ENCODE measurements around the gene FKBP15.
"Not testable (repeated sequence)": the region's sequence is repeated elsewhere in the genome, so short reads cannot be mapped to it uniquely, and the experiment has no call there.

GRCh38 chr9:113118829-113119228 lies 102.2 kb downstream of the FKBP15 start:
- TF ChIP-seq, protein P1, sequence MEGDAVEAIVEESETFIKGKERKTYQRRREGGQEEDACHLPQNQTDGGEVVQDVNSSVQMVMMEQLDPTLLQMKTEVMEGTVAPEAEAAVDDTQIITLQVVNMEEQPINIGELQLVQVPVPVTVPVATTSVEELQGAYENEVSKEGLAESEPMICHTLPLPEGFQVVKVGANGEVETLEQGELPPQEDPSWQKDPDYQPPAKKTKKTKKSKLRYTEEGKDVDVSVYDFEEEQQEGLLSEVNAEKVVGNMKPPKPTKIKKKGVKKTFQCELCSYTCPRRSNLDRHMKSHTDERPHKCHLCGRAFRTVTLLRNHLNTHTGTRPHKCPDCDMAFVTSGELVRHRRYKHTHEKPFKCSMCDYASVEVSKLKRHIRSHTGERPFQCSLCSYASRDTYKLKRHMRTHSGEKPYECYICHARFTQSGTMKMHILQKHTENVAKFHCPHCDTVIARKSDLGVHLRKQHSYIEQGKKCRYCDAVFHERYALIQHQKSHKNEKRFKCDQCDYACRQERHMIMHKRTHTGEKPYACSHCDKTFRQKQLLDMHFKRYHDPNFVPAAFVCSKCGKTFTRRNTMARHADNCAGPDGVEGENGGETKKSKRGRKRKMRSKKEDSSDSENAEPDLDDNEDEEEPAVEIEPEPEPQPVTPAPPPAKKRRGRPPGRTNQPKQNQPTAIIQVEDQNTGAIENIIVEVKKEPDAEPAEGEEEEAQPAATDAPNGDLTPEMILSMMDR (IDR thresholded peaks at IDR 0.05; ENCODE audit: low read depth, low read length): not testable (repeated sequence)
- not testable (repeated sequence) for TF ChIP-seq EZH2phosphoT487 (IDR thresholded peaks at IDR 0.05; ENCODE audit: low read depth)
